H1 (cell line): ENCODE measurements around the gene CCDC192.

Source experiments
- POLR2A ChIP-seq, 2 experiments: IDR thresholded peaks; 1 replicate in 1 of 2; 2 replicates in 1 of 2; pipeline ENCODE4 v1.6.1; 2011; ENCODE audit warnings: low read depth in 2 of 2, low read length in 2 of 2, mild to moderate bottlenecking in 2 of 2; ENCODE audit errors: control extremely low read depth in 1 of 2
- POLR2AphosphoS5 ChIP-seq: IDR thresholded peaks from 2 replicates; pipeline ENCODE4 v1.6.1; 2011; ENCODE audit warnings: low read depth, low read length
- SP1 ChIP-seq: IDR thresholded peaks from 2 replicates; pipeline ENCODE4 v1.6.1; 2011; ENCODE audit warnings: low read depth, low read length
- TAF1 ChIP-seq: IDR thresholded peaks from 2 replicates; pipeline ENCODE4 v1.6.1; 2011; ENCODE audit warnings: mild to moderate bottlenecking, low read depth, low read length
- YY1 ChIP-seq: IDR thresholded peaks from 2 replicates; pipeline ENCODE4 v1.6.1; 2011; ENCODE audit warnings: low read depth, mild to moderate bottlenecking, low read length
- TF ChIP-seq, protein P1 (sequence below): IDR thresholded peaks from 2 replicates; pipeline ENCODE4 v1.6.1; 2012; ENCODE audit warnings: low read length, inconsistent platforms
- TF ChIP-seq, protein P2 (sequence below): IDR thresholded peaks from 2 replicates; pipeline ENCODE4 v1.6.1; 2012; ENCODE audit warnings: inconsistent platforms
- TF ChIP-seq, protein P3 (sequence below), 3 experiments: IDR thresholded peaks; 1 replicate in 2 of 3; 2 replicates in 1 of 3; pipeline versions ENCODE4 v1.5.1 to v1.6.1; 2011; ENCODE audit warnings: low read length in 3 of 3, mild to moderate bottlenecking in 3 of 3, inconsistent platforms in 2 of 3, low read depth in 1 of 3, moderate library complexity in 1 of 3; ENCODE audit not compliant: insufficient read depth in 1 of 3; ENCODE audit errors: control extremely low read depth in 1 of 3

DNA sequence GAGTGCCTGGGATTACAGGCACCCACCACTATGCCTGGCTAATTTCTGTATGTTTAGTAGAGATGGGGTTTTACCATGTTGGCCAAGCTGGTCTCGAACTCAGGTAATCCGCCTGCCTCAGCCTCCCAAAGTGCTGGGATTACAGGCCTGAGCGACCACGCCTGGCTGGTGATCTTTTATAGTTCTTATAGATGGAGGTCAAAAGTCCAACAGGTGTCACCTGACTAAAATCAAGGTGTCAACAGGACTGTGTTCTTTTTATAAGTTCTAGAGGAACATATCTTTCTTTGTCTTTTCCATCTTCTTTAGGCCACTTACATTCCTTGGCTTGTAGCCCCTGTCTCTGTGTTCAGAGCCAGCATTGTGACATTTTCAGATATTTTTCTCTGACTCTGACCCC lies 224.9 kb downstream of the CCDC192 start:
- TF ChIP-seq, protein P1, sequence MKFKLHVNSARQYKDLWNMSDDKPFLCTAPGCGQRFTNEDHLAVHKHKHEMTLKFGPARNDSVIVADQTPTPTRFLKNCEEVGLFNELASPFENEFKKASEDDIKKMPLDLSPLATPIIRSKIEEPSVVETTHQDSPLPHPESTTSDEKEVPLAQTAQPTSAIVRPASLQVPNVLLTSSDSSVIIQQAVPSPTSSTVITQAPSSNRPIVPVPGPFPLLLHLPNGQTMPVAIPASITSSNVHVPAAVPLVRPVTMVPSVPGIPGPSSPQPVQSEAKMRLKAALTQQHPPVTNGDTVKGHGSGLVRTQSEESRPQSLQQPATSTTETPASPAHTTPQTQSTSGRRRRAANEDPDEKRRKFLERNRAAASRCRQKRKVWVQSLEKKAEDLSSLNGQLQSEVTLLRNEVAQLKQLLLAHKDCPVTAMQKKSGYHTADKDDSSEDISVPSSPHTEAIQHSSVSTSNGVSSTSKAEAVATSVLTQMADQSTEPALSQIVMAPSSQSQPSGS = no peak
- TF ChIP-seq YY1 = no peak
- TF ChIP-seq POLR2A (IDR thresholded peaks at IDR 0.05; ENCODE audit: control extremely low read depth in 1 of 2, low read depth in 2 of 2, low read length in 2 of 2) = no peak
- no peak for TF ChIP-seq SP1
- TF ChIP-seq, protein P2, sequence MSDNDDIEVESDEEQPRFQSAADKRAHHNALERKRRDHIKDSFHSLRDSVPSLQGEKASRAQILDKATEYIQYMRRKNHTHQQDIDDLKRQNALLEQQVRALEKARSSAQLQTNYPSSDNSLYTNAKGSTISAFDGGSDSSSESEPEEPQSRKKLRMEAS = no peak
- no peak for TF ChIP-seq POLR2AphosphoS5
- TF ChIP-seq, protein P3, sequence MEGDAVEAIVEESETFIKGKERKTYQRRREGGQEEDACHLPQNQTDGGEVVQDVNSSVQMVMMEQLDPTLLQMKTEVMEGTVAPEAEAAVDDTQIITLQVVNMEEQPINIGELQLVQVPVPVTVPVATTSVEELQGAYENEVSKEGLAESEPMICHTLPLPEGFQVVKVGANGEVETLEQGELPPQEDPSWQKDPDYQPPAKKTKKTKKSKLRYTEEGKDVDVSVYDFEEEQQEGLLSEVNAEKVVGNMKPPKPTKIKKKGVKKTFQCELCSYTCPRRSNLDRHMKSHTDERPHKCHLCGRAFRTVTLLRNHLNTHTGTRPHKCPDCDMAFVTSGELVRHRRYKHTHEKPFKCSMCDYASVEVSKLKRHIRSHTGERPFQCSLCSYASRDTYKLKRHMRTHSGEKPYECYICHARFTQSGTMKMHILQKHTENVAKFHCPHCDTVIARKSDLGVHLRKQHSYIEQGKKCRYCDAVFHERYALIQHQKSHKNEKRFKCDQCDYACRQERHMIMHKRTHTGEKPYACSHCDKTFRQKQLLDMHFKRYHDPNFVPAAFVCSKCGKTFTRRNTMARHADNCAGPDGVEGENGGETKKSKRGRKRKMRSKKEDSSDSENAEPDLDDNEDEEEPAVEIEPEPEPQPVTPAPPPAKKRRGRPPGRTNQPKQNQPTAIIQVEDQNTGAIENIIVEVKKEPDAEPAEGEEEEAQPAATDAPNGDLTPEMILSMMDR (IDR thresholded peaks at IDR 0.05; ENCODE audit: control extremely low read depth in 1 of 3, insufficient read depth in 1 of 3, low read depth in 1 of 3, low read length in 3 of 3) = no peak
- TF ChIP-seq TAF1 = no peak
